ENCODE measurements around the gene NDUFAF4.

- TF ChIP-seq CTCF (IDR thresholded peaks at IDR 0.05), result no peak
- TF ChIP-seq POLR2AphosphoS5 (IDR thresholded peaks at IDR 0.05), result no peak
- TF ChIP-seq POLR2A (IDR thresholded peaks at IDR 0.05), result no peak
Observed at GRCh38 chr6:96911171-96911570, 13.5 kb upstream of the NDUFAF4 start.

All from breast epithelium (tissue), 3 donors.